Measurements from ENCODE around the gene SAV1. TPM values are rescaled to one million over a fixed set of nuclear protein-coding genes. Genes with fewer than 3 reads are reported as not detected.
A peak's percentile ranks its signal among the peaks of the same experiment; 100 is the strongest.

SAV1 gene
- total RNA-seq, 1 donor from 2014 or later = 31.7 TPM

- H3K4me1 Mint-ChIP-seq = peaks cover 15% of the 10 kb centered on the region
- no peak for DNase-seq (ENCODE audit: low spot score in 2 of 2, unreplicated experiment in 2 of 2)
- no peak overlapping the region for H3K27ac Mint-ChIP-seq
- H3K36me3 Mint-ChIP-seq = peaks cover 2% of the 10 kb centered on the region
- TF ChIP-seq, protein P1, sequence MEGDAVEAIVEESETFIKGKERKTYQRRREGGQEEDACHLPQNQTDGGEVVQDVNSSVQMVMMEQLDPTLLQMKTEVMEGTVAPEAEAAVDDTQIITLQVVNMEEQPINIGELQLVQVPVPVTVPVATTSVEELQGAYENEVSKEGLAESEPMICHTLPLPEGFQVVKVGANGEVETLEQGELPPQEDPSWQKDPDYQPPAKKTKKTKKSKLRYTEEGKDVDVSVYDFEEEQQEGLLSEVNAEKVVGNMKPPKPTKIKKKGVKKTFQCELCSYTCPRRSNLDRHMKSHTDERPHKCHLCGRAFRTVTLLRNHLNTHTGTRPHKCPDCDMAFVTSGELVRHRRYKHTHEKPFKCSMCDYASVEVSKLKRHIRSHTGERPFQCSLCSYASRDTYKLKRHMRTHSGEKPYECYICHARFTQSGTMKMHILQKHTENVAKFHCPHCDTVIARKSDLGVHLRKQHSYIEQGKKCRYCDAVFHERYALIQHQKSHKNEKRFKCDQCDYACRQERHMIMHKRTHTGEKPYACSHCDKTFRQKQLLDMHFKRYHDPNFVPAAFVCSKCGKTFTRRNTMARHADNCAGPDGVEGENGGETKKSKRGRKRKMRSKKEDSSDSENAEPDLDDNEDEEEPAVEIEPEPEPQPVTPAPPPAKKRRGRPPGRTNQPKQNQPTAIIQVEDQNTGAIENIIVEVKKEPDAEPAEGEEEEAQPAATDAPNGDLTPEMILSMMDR (IDR thresholded peaks at IDR 0.05; ENCODE audit: unreplicated experiment) = no peak
- peaks cover 19% of the 10 kb centered on the region for H3K9me3 Mint-ChIP-seq
- no peaks in the 10 kb centered on the region for H3K27me3 Mint-ChIP-seq (ENCODE audit: low read depth)
- no peak overlapping the region for H3K4me3 Mint-ChIP-seq
Measured at GRCh38 chr14:50677527-50678063, 9.5 kb upstream of the SAV1 start.

DNA sequence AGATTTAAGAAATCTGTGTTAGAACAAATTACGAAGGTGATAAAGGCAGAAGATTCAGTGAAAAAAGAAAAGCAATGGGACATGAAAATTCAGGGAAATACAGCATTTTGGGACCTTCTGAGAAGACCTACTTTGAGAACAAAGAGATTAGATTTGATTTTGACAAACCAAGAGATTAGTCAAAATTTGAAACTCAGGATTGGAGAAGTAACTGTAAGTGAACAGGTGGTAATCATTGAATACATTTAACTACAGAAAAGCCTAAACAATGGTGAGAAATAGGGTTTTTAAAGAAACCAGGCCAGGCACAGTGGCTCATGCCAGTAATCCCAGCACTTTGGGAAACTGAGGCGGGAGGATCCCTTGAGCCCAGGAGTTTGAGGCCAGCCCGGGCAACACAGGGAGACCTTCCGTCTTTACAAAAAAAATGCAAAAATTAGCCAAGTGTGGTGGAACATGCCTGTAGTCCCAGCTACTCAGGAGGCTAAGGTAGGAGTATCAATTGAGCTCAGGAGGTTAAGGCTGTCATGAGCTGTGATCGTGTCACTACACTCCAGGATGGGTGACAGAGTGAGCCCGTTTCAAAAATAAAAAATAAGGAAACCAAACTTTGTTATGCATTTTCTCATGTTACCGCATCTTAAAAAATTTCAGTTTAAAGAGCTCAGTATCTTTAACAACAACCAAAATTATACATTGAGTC lies 8.9 kb upstream of the SAV1 start:
- Mint-ChIP-seq H3K9me3 (peaks cover 19% of the 10 kb centered on the region), H3K36me3 (peaks cover 2% of the 10 kb centered on the region), H3K4me3 (no peak overlapping the region), H3K4me1 (peaks cover 15% of the 10 kb centered on the region), H3K27me3 (ENCODE audit: low read depth) (no peaks in the 10 kb centered on the region), H3K27ac (no peak overlapping the region)
- TF ChIP-seq, protein P1 (IDR thresholded peaks at IDR 0.05; ENCODE audit: unreplicated experiment) = no peak
- no peak for DNase-seq (ENCODE audit: low spot score in 2 of 2, unreplicated experiment in 2 of 2)

GRCh38 chr14:50675597-50675996 lies 7.5 kb upstream of the SAV1 start:
- no peaks in the 10 kb centered on the region for H3K36me3 Mint-ChIP-seq
- H3K27ac Mint-ChIP-seq = peak overlapping the region; percentile 63
- no peak for DNase-seq (ENCODE audit: low spot score in 2 of 2, unreplicated experiment in 2 of 2)
- H3K4me1 Mint-ChIP-seq = peaks cover 15% of the 10 kb centered on the region
- no peaks in the 10 kb centered on the region for H3K27me3 Mint-ChIP-seq (ENCODE audit: low read depth)
- no peak overlapping the region for H3K4me3 Mint-ChIP-seq
- TF ChIP-seq, protein P1 (IDR thresholded peaks at IDR 0.05; ENCODE audit: unreplicated experiment) = no peak
- peaks cover 14% of the 10 kb centered on the region for H3K9me3 Mint-ChIP-seq

DNA sequence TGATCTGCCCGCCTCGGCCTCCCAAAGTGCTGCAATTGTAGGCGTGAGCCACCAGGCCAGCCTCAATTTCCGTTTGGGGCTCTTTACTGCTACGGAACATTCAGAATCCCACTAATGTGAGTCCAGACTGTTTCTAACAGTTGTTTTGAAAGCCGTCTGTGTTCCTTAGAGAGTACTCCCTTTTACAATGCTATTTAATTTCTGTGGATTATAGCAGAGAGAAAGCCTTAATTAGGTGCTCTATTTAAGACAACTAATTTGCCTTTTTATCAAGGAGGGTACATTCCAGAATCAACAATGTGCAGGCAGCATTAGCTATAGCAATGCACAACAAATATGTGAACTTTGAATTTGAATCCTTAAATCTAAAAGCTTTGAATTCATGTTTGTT lies 2.8 kb upstream of the SAV1 start:
- no peak for DNase-seq (ENCODE audit: low spot score in 2 of 2, unreplicated experiment in 2 of 2)
- TF ChIP-seq, protein P1 (IDR thresholded peaks at IDR 0.05; ENCODE audit: unreplicated experiment) = no peak
- no peaks in the 10 kb centered on the region for H3K27me3 Mint-ChIP-seq (ENCODE audit: low read depth)
- H3K4me1 Mint-ChIP-seq = peaks cover 19% of the 10 kb centered on the region
- no peak overlapping the region for H3K4me3 Mint-ChIP-seq
- peaks cover 9% of the 10 kb centered on the region for H3K9me3 Mint-ChIP-seq
- no peaks in the 10 kb centered on the region for H3K36me3 Mint-ChIP-seq
- no peak overlapping the region for H3K27ac Mint-ChIP-seq

- Mint-ChIP-seq H3K27ac (no peak overlapping the region), H3K27me3 (ENCODE audit: low read depth) (no peaks in the 10 kb centered on the region), H3K4me3 (no peak overlapping the region), H3K4me1 (peaks cover 14% of the 10 kb centered on the region), H3K36me3 (no peaks in the 10 kb centered on the region), H3K9me3 (peaks cover 8% of the 10 kb centered on the region)
- TF ChIP-seq, protein P1 (IDR thresholded peaks at IDR 0.05; ENCODE audit: unreplicated experiment) = no peak
- DNase-seq (ENCODE audit: low spot score in 2 of 2, unreplicated experiment in 2 of 2) = no peak
Measured at GRCh38 chr14:50670196-50670865, 2.2 kb upstream of the SAV1 start.
